GM12892 (cell line): Measurements from ENCODE around the gene DNAH2.

ENCODE experiments used
- POLR2A ChIP-seq: IDR thresholded peaks from 2 replicates; pipeline ENCODE4 v1.6.1; 2011; ENCODE audit warnings: low read depth, low read length, control low read depth
- POLR2AphosphoS5 ChIP-seq: IDR thresholded peaks from 2 replicates; pipeline ENCODE4 v1.6.1; 2011; ENCODE audit warnings: low read depth, low read length, control low read depth
- TAF1 ChIP-seq: IDR thresholded peaks from 2 replicates; pipeline ENCODE4 v1.6.1; 2011; ENCODE audit warnings: low read depth, mild to moderate bottlenecking, control low read depth, low read length, borderline replicate concordance

GRCh38 chr17:7833011-7833794 is 115.7 kb downstream of the DNAH2 start:
- TF ChIP-seq POLR2AphosphoS5: no peak
- no peak for TF ChIP-seq TAF1
- TF ChIP-seq POLR2A: no peak
